ENCODE results near the gene PDCD11. TPM values are rescaled to one million over a fixed set of nuclear protein-coding genes. Genes with fewer than 3 reads are reported as not detected.

The PDCD11 gene
- total and polyA plus RNA-seq, 12 donors = 9.4 to 16.9 (median 12.7) TPM

GRCh38 chr10:103443475-103444185 lies 47.2 kb downstream of the PDCD11 start:
- intact Hi-C loops (cut with DNase I) = no loop called here
- no peaks in the 10 kb centered on the region for H3K27me3 ChIP-seq
- DNase-seq = no peak
- peak in 2 of 8 donors; percentile 5 to 26 for ATAC-seq
- H3K4me3 ChIP-seq = no peak overlapping the region
- no peak for TF ChIP-seq CTCF (IDR thresholded peaks at IDR 0.05)
- peak overlapping the region in 7 of 10 donors; percentile 18 to 98 (median 36) for H3K27ac ChIP-seq
- H3K4me1 ChIP-seq = peaks cover 18 to 76% (median 63%) of the 10 kb centered on the region in 9 donors
- WGBS, 2 donors = 76 to 80% methylated on average over 23 of the region's 23 CpGs
- H3K9me3 ChIP-seq = no peaks in the 10 kb centered on the region
- peaks cover 3 to 99% (median 46%) of the 10 kb centered on the region in 9 donors for H3K36me3 ChIP-seq

GRCh38 chr10:103444478-103444877 lies 48.1 kb downstream of the PDCD11 start:
- peak in 1 of 2 donors; percentile 48 for DNase-seq
- Histone ChIP-seq H3K4me3 (no peak overlapping the region), H3K27me3 (no peaks in the 10 kb centered on the region), H3K4me1 (peaks cover 19 to 85% (median 71%) of the 10 kb centered on the region in 9 donors), H3K27ac (peak overlapping the region in 7 of 10 donors; percentile 69 to 98 (median 85)), H3K36me3 (peaks cover 3 to 99% (median 51%) of the 10 kb centered on the region in 9 donors), H3K9me3 (no peaks in the 10 kb centered on the region)
- intact Hi-C loops (cut with DNase I) = no loop called here
- ATAC-seq = peak in 3 of 8 donors; percentile 19 to 39 (median 29)
- 57 to 77% methylated on average over 10 of the region's 10 CpGs for WGBS, 2 donors
- no peak for TF ChIP-seq CTCF (IDR thresholded peaks at IDR 0.05)

GRCh38 chr10:103445366-103445765 lies 48.9 kb downstream of the PDCD11 start:
- intact Hi-C loops (cut with DNase I) = no loop called here
- H3K4me1 ChIP-seq = peaks cover 28 to 94% (median 80%) of the 10 kb centered on the region in 9 donors
- peak overlapping the region; percentile 16 to 98 (median 86) for H3K27ac ChIP-seq
- WGBS, 2 donors = 70 to 76% methylated on average over 9 of the region's 9 CpGs
- no peak for ATAC-seq
- no peak for TF ChIP-seq CTCF (IDR thresholded peaks at IDR 0.05)
- H3K36me3 ChIP-seq = peaks cover 3 to 99% (median 51%) of the 10 kb centered on the region in 9 donors
- no peaks in the 10 kb centered on the region for H3K27me3 ChIP-seq
- no peaks in the 10 kb centered on the region for H3K9me3 ChIP-seq
- H3K4me3 ChIP-seq = no peak overlapping the region
- DNase-seq = no peak

GRCh38 chr10:103445767-103446567 lies 49.5 kb downstream of the PDCD11 start:
- Histone ChIP-seq H3K27me3 (no peaks in the 10 kb centered on the region), H3K9me3 (no peaks in the 10 kb centered on the region), H3K36me3 (peaks cover 3 to 96% (median 49%) of the 10 kb centered on the region in 9 donors), H3K4me1 (peaks cover 32 to 100% (median 84%) of the 10 kb centered on the region in 9 donors), H3K4me3 (no peak overlapping the region), H3K27ac (peak overlapping the region; percentile 43 to 98 (median 86))
- no peak for TF ChIP-seq CTCF (IDR thresholded peaks at IDR 0.05)
- WGBS, 2 donors = 37 to 51% methylated on average over 12 of the region's 12 CpGs
- DNase-seq (peak; percentile 82), ATAC-seq (peak; percentile 52 to 83 (median 71))
- intact Hi-C loops (cut with DNase I) = no loop called here
